Right renal cortex interstitium (tissue), 3 donors: Measurements from ENCODE around the gene CHRNA7. TPM values are rescaled to one million over a fixed set of nuclear protein-coding genes. Genes with fewer than 3 reads are reported as not detected.

Experiments used
- DNase-seq, 3 donors: peaks; one replicate each; pipeline ENCODE4 v3.0.0-alpha.2; 2013; ENCODE audit warnings: low read depth in 3 of 3, low spot score in 2 of 3
- polyA plus RNA-seq, 3 donors: library from polyadenylated mRNA; unstranded; fragments of 120-200 nt; gene quantifications; one replicate each; pipeline ENCODE4 v1.2.1, GENCODE V29; 2013; ENCODE audit not compliant: insufficient read length in 3 of 3

The CHRNA7 gene
- polyA plus RNA-seq, 3 donors = 10.3 to 13.1 (median 11.7) TPM

GRCh38 chr15:32060706-32061105, 30.4 kb downstream of the CHRNA7 start:
- no peak for DNase-seq

GRCh38 chr15:32067115-32067514, 36.8 kb downstream of the CHRNA7 start:
- DNase-seq = no peak

- no peak for DNase-seq
These were observed 59.6 kb downstream of the CHRNA7 start for GRCh38 chr15:32089851-32090359.

GRCh38 chr15:32091505-32092380, 61.4 kb downstream of the CHRNA7 start:
- no peak for DNase-seq

- no peak for DNase-seq
These were observed 65.9 kb downstream of the CHRNA7 start for GRCh38 chr15:32096213-32096612.

GRCh38 chr15:32096916-32097617, 66.8 kb downstream of the CHRNA7 start:
- DNase-seq = no peak

GRCh38 chr15:32098033-32098432, 67.7 kb downstream of the CHRNA7 start:
- peak in 2 of 3 donors; percentile 7 to 15 for DNase-seq

GRCh38 chr15:32099097-32099785, 68.9 kb downstream of the CHRNA7 start:
- no peak for DNase-seq

- no peak for DNase-seq
These were observed 69.8 kb downstream of the CHRNA7 start for GRCh38 chr15:32099956-32100684.

- DNase-seq = no peak
These were observed 74.0 kb downstream of the CHRNA7 start for GRCh38 chr15:32104061-32104995.

GRCh38 chr15:32105258-32106241, 75.2 kb downstream of the CHRNA7 start:
- DNase-seq = no peak

- no peak for DNase-seq
These were observed 76.4 kb downstream of the CHRNA7 start for GRCh38 chr15:32106401-32107381.

- no peak for DNase-seq
These were observed 77.3 kb downstream of the CHRNA7 start for GRCh38 chr15:32107477-32108080.

- no peak for DNase-seq
These were observed 78.3 kb downstream of the CHRNA7 start for GRCh38 chr15:32108661-32109060.

GRCh38 chr15:32112101-32112500, 81.8 kb downstream of the CHRNA7 start:
- DNase-seq = no peak

- no peak for DNase-seq
These were observed 82.9 kb downstream of the CHRNA7 start for GRCh38 chr15:32113224-32113623.

GRCh38 chr15:32117122-32117521, 86.8 kb downstream of the CHRNA7 start:
- no peak for DNase-seq
